Measurements from ENCODE around the gene TMEM61. TPM values are rescaled to one million over a fixed set of nuclear protein-coding genes. Genes with fewer than 3 reads are reported as not detected.
"Not testable (repeated sequence)": the region's sequence is repeated elsewhere in the genome, so short reads cannot be mapped to it uniquely, and the experiment has no call there.

TMEM61 gene
- total RNA-seq, 4 donors from 2014 or later: 3.1 to 4.6 (median 4.4) TPM

- intact Hi-C loops (cut with DNase I; ENCODE audit: low total_unique reads): no loop called here
- WGBS, 2 donors: 64 to 66% methylated on average over 12 of the region's 12 CpGs
Observed at GRCh38 chr1:55015731-55016620, 35.5 kb downstream of the TMEM61 start.

DNA sequence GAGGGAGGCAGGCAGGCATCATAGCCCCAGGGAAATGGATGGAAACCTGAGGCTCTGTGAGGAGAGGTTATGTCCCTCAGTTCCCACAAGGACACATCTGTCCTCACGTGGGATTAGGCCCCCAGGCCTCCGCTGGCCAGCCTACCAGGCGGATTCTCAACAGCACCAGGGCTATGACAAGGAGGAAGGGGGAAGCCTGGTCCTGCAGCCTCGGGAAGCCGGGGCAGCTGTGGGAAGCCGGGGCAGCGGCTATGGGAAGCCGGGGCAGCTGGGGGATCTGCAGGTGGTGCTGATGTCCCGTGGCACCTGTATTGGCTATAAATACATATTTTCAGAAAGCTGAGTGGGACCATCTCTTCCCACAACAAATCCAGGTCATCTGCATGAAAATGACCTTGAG is 38.0 kb downstream of the TMEM61 start:
- WGBS, 2 donors: 91 to 94% methylated on average over 8 to 9 of the region's 9 CpGs
- intact Hi-C loops (cut with DNase I; ENCODE audit: low total_unique reads): no loop called here
- TF ChIP-seq POLR2A (IDR thresholded peaks at IDR 0.05) (no peak), CTCF (IDR thresholded peaks at IDR 0.05) (no peak)
- DNase-seq (ENCODE audit: low spot score in 2 of 2): no peak
- H3K4me3 ChIP-seq (ENCODE audit: low read depth, poor library complexity, severe bottlenecking): no peak overlapping the region

More at GRCh38 chr1:55015731-55016620, 35.5 kb downstream of the TMEM61 start:
- no peak for TF ChIP-seq CTCF (IDR thresholded peaks at IDR 0.05)
- TF ChIP-seq POLR2A (IDR thresholded peaks at IDR 0.05): no peak
- H3K4me3 ChIP-seq (ENCODE audit: low read depth, poor library complexity, severe bottlenecking): no peak overlapping the region
- DNase-seq (ENCODE audit: low spot score in 2 of 2): no peak

GRCh38 chr1:55021942-55022546 is 41.6 kb downstream of the TMEM61 start:
- 44 to 45% methylated on average over 15 of the region's 15 CpGs for WGBS, 2 donors
- intact Hi-C loops (cut with DNase I; ENCODE audit: low total_unique reads): no loop called here
- DNase-seq (ENCODE audit: low spot score in 2 of 2): peak; percentile 47 to 95
- TF ChIP-seq CTCF (IDR thresholded peaks at IDR 0.05) (peak in 2 of 3 donors; percentile 13 to 64), POLR2A (IDR thresholded peaks at IDR 0.05) (no peak)
- no peak overlapping the region for H3K4me3 ChIP-seq (ENCODE audit: low read depth, poor library complexity, severe bottlenecking)

- DNase-seq (ENCODE audit: low spot score in 2 of 2); H3K4me3 ChIP-seq (ENCODE audit: low read depth, poor library complexity, severe bottlenecking); intact Hi-C loops (cut with DNase I; ENCODE audit: low total_unique reads): not testable (repeated sequence)
- 78 to 84% methylated on average over 10 of the region's 10 CpGs for WGBS, 2 donors
Observed at GRCh38 chr1:55024163-55024562, 43.7 kb downstream of the TMEM61 start.

DNA sequence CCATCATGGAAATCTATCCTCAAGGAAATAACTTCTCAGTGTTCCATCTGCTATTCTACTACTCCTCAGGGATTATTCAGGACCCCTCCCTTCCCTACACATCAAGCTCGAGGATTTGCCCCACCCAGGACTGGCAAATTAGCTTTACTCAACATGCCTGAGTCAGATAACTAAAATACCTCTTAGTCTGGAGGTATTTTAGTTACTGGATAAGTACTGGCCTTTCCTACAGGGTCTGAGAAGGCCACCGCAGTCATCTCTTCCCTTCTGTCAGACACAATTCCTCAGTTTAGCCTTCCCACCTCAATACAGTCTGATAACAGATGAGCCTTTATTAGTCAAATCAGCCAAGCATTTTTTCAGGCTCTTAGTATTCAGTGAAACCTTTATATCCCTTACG is 46.3 kb downstream of the TMEM61 start:
- DNase-seq (ENCODE audit: low spot score in 2 of 2): not testable (repeated sequence)

DNA sequence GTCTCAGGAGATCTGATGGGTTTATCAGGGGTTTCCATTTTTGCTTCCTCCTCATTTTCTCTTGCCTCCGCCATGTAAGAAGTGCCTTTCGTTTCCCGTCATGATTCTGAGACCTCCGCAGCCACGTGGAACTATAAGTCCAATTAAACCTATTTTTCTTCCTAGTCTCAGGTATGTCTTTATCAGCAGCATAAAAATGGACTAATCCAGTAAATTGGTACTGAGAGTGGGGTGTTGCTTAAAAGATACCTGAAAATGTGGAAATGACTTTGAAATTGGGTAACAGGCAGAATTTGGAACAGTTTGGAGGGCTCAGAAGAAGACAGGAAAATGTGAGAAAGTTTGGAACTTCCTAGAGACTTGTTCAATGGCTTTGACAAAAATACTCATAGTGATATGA is 50.7 kb downstream of the TMEM61 start:
- 97 to 99% methylated on average over 5 of the region's 5 CpGs for WGBS, 2 donors
- DNase-seq (ENCODE audit: low spot score in 2 of 2); H3K4me3 ChIP-seq (ENCODE audit: low read depth, poor library complexity, severe bottlenecking); intact Hi-C loops (cut with DNase I; ENCODE audit: low total_unique reads): not testable (repeated sequence)

More for the DNA sequence above, 46.3 kb downstream of the TMEM61 start:
- intact Hi-C loops (cut with DNase I; ENCODE audit: low total_unique reads); H3K4me3 ChIP-seq (ENCODE audit: low read depth, poor library complexity, severe bottlenecking): not testable (repeated sequence)
- 70 to 76% methylated on average over 3 of the region's 3 CpGs for WGBS, 2 donors

GRCh38 chr1:55033265-55033614 is 52.8 kb downstream of the TMEM61 start:
- 81 to 82% methylated on average over 7 of the region's 7 CpGs for WGBS, 2 donors
- DNase-seq (ENCODE audit: low spot score in 2 of 2): no peak
- H3K4me3 ChIP-seq (ENCODE audit: low read depth, poor library complexity, severe bottlenecking): no peak overlapping the region
- intact Hi-C loops (cut with DNase I; ENCODE audit: low total_unique reads): no loop called here
- TF ChIP-seq POLR2A (IDR thresholded peaks at IDR 0.05) (no peak), CTCF (IDR thresholded peaks at IDR 0.05) (no peak)

All from lower leg skin (tissue), 4 donors.